HUES48 (cell line): Measurements from ENCODE around the gene ATP1A3.

Experiments
- H3K27ac ChIP-seq: one replicate; pipeline ENCODE4 v1.7.0; 2013; ENCODE audit warnings: low read depth, low read length, inconsistent platforms
- H3K27me3 ChIP-seq: 2 replicates; pipeline ENCODE4 v1.6.1; 2013; ENCODE audit warnings: mild to moderate bottlenecking, low read length; ENCODE audit not compliant: control insufficient read depth, insufficient read depth
- H3K36me3 ChIP-seq: 2 replicates; pipeline ENCODE4 v1.6.1; 2013; ENCODE audit warnings: low read length; ENCODE audit not compliant: control insufficient read depth, insufficient read depth
- H3K4me1 ChIP-seq: 2 replicates; pipeline ENCODE4 v1.6.1; 2013; ENCODE audit warnings: mild to moderate bottlenecking, low read length; ENCODE audit not compliant: control insufficient read depth, insufficient read depth
- H3K4me3 ChIP-seq: 2 replicates; pipeline ENCODE4 v1.5.1; 2013; ENCODE audit warnings: mild to moderate bottlenecking, low read depth, low read length
- H3K9ac ChIP-seq: 2 replicates; pipeline ENCODE4 v1.6.1; 2013; ENCODE audit warnings: mild to moderate bottlenecking, low read depth, low read length, moderate library complexity
- H3K9me3 ChIP-seq: 2 replicates; pipeline ENCODE4 v1.6.1; 2013; ENCODE audit warnings: low read length; ENCODE audit not compliant: control insufficient read depth, insufficient read depth

Gene ATP1A3

GRCh38 chr19:41926028-41926762, 67.8 kb downstream of the ATP1A3 start:
- no peak overlapping the region for H3K4me3 ChIP-seq
- no peak overlapping the region for H3K9ac ChIP-seq
- no peaks in the 10 kb centered on the region for H3K9me3 ChIP-seq
- H3K4me1 ChIP-seq: peaks cover 5% of the 10 kb centered on the region
- no peak overlapping the region for H3K27ac ChIP-seq
- peaks cover 95% of the 10 kb centered on the region for H3K27me3 ChIP-seq
- H3K36me3 ChIP-seq: no peaks in the 10 kb centered on the region

GRCh38 chr19:41925208-41926003, 68.6 kb downstream of the ATP1A3 start:
- H3K27me3 ChIP-seq: peaks cover 95% of the 10 kb centered on the region
- no peak overlapping the region for H3K27ac ChIP-seq
- peaks cover 5% of the 10 kb centered on the region for H3K4me1 ChIP-seq
- no peaks in the 10 kb centered on the region for H3K36me3 ChIP-seq
- H3K9me3 ChIP-seq: no peaks in the 10 kb centered on the region
- H3K9ac ChIP-seq: no peak overlapping the region
- H3K4me3 ChIP-seq: no peak overlapping the region

- Histone ChIP-seq H3K4me3 (no peak overlapping the region), H3K9ac (no peak overlapping the region), H3K9me3 (no peaks in the 10 kb centered on the region), H3K27me3 (peaks cover 95% of the 10 kb centered on the region), H3K27ac (no peak overlapping the region), H3K36me3 (no peaks in the 10 kb centered on the region), H3K4me1 (peaks cover 5% of the 10 kb centered on the region)
Measured at GRCh38 chr19:41924151-41925145, 69.6 kb downstream of the ATP1A3 start.

- no peaks in the 10 kb centered on the region; the same call in 1 of the 2 replicates for H3K4me1 ChIP-seq
- no peaks in the 10 kb centered on the region for H3K36me3 ChIP-seq
- peaks cover 95% of the 10 kb centered on the region for H3K27me3 ChIP-seq
- H3K9me3 ChIP-seq: no peaks in the 10 kb centered on the region
- H3K27ac ChIP-seq: no peak overlapping the region
- H3K9ac ChIP-seq: no peak overlapping the region
- H3K4me3 ChIP-seq: no peak overlapping the region
Measured at GRCh38 chr19:41923045-41923788, 70.8 kb downstream of the ATP1A3 start.

- H3K9me3 ChIP-seq: no peaks in the 10 kb centered on the region
- H3K27me3 ChIP-seq: peaks cover 97% of the 10 kb centered on the region
- no peaks in the 10 kb centered on the region for H3K36me3 ChIP-seq
- H3K4me1 ChIP-seq: no peaks in the 10 kb centered on the region; the same call in 1 of the 2 replicates
- H3K27ac ChIP-seq: no peak overlapping the region
- no peak overlapping the region for H3K4me3 ChIP-seq
- H3K9ac ChIP-seq: no peak overlapping the region
Measured at GRCh38 chr19:41922585-41922984, 71.4 kb downstream of the ATP1A3 start.

- peaks cover 97% of the 10 kb centered on the region for H3K27me3 ChIP-seq
Measured at GRCh38 chr19:41921577-41922576, 72.2 kb downstream of the ATP1A3 start.

GRCh38 chr19:41920882-41921576, 73.0 kb downstream of the ATP1A3 start:
- Histone ChIP-seq H3K4me3 (no peak overlapping the region), H3K9ac (no peak overlapping the region), H3K27me3 (peaks cover 97% of the 10 kb centered on the region), H3K9me3 (no peaks in the 10 kb centered on the region), H3K27ac (no peak overlapping the region), H3K4me1 (no peaks in the 10 kb centered on the region; the same call in 1 of the 2 replicates), H3K36me3 (no peaks in the 10 kb centered on the region)

More at GRCh38 chr19:41921577-41922576, 72.2 kb downstream of the ATP1A3 start:
- Histone ChIP-seq H3K9ac (no peak overlapping the region), H3K36me3 (no peaks in the 10 kb centered on the region), H3K4me1 (no peaks in the 10 kb centered on the region; the same call in 1 of the 2 replicates), H3K4me3 (no peak overlapping the region), H3K27ac (no peak overlapping the region), H3K9me3 (no peaks in the 10 kb centered on the region)

- peaks cover 97% of the 10 kb centered on the region for H3K27me3 ChIP-seq
- H3K27ac ChIP-seq: no peak overlapping the region
- H3K36me3 ChIP-seq: no peaks in the 10 kb centered on the region
- no peak overlapping the region for H3K4me3 ChIP-seq
- no peaks in the 10 kb centered on the region for H3K9me3 ChIP-seq
- H3K4me1 ChIP-seq: no peaks in the 10 kb centered on the region; the same call in 1 of the 2 replicates
- no peak overlapping the region for H3K9ac ChIP-seq
Measured at GRCh38 chr19:41919948-41920712, 73.9 kb downstream of the ATP1A3 start.
